PC-9 (cell line): ENCODE results near the gene PSRC1. TPM values are rescaled to one million over a fixed set of nuclear protein-coding genes. Genes with fewer than 3 reads are reported as not detected.

Source experiments
- BruUV-seq: library from RNA; stranded (reverse); fragments of 400-500 nt; replicated peaks from 2 replicates; lab custom pipeline; 2021; lab: Mats Ljungman, UMichigan
- CTCF ChIA-PET: fragments of 300-600 bp; sonication (Branson Sonifier 250); formaldehyde crosslinking; loops from one replicate; lab custom pipeline; 2022; ENCODE audit warnings: antibody characterized with exemption; lab: Charles Lee
- POLR2A ChIA-PET: fragments of 300-600 bp; sonication (Branson Sonifier 250); formaldehyde crosslinking; loops from one replicate; lab custom pipeline; 2022; ENCODE audit warnings: antibody characterized with exemption; ENCODE audit not compliant: unreplicated experiment; lab: Charles Lee
- DNase-seq, 2 experiments: peaks; one replicate each; pipeline versions ENCODE4 v3.0.0 to v3.0.0-alpha.2; 2015 to 2022; ENCODE audit warnings: mixed read lengths in 1 of 2
- H2AFZ ChIP-seq: fragments of 200-600 bp; sonication (generic); 2 replicates; pipeline ENCODE4 v1.8.1; 2017; ENCODE audit warnings: antibody characterized with exemption
- H3F3A ChIP-seq: fragments of 200-600 bp; sonication (generic); 2 replicates; pipeline ENCODE4 v1.8.1; 2017; ENCODE audit warnings: antibody characterized with exemption, mild to moderate bottlenecking, low read depth; ENCODE audit not compliant: insufficient read depth
- H3K27ac ChIP-seq: fragments of 200-600 bp; sonication (generic); 2 replicates; pipeline ENCODE4 v1.6.1; 2016; ENCODE audit warnings: mixed run types
- H3K27me3 ChIP-seq: fragments of 200-600 bp; sonication (generic); 2 replicates; pipeline ENCODE4 v1.6.1; 2016; ENCODE audit warnings: low read depth, mixed run types; ENCODE audit not compliant: insufficient read depth
- H3K36me3 ChIP-seq: fragments of 200-600 bp; sonication (generic); 2 replicates; pipeline ENCODE4 v1.6.1; 2016; ENCODE audit warnings: low read depth, mixed run types
- H3K4me1 ChIP-seq: fragments of 200-600 bp; sonication (generic); replicated peaks from 2 replicates; pipeline ENCODE4 v1.6.1; 2016; ENCODE audit warnings: mixed run types; ENCODE audit not compliant: insufficient read depth
- H3K4me2 ChIP-seq: fragments of 200-600 bp; sonication (generic); 2 replicates; pipeline ENCODE4 v1.6.1; 2017; ENCODE audit warnings: mixed run types
- H3K4me3 ChIP-seq: fragments of 200-600 bp; sonication (generic); 2 replicates; pipeline ENCODE4 v1.6.1; 2016; ENCODE audit warnings: mixed run types
- H3K79me2 ChIP-seq: fragments of 200-600 bp; sonication (generic); 2 replicates; pipeline ENCODE4 v1.6.1; 2017; ENCODE audit warnings: low read depth, mixed run types
- H3K9me2 ChIP-seq: fragments of 200-600 bp; sonication (generic); 2 replicates; pipeline ENCODE4 v1.8.1; 2017; ENCODE audit warnings: mild to moderate bottlenecking; ENCODE audit not compliant: insufficient read depth
- H3K9me3 ChIP-seq: fragments of 200-600 bp; sonication (generic); 2 replicates; pipeline ENCODE4 v1.8.1; 2016; ENCODE audit warnings: low read depth; ENCODE audit not compliant: insufficient read depth
- H4K20me1 ChIP-seq: fragments of 200-600 bp; sonication (generic); 2 replicates; pipeline ENCODE4 v1.8.1; 2017; ENCODE audit not compliant: insufficient read depth
- CTCF ChIP-seq: fragments of 200-600 bp; sonication (generic); conservative IDR thresholded peaks from 2 replicates; pipeline ENCODE4 v1.6.1; 2017; ENCODE audit warnings: mixed run types, antibody characterized with exemption, mild to moderate bottlenecking, moderate library complexity
- EZH2 ChIP-seq: fragments of 200-600 bp; sonication (generic); IDR thresholded peaks from 2 replicates; pipeline ENCODE4 v1.8.0; 2017; ENCODE audit warnings: antibody characterized with exemption, low read depth
- intact Hi-C: fragments of 100-400 bp; cut with micrococcal nuclease; formaldehyde crosslinking; loops from one replicate; pipeline ENCODE4 v1.10.0; 2022; ENCODE audit not compliant: unreplicated experiment
- total RNA-seq: library from RNA; stranded (reverse); gene quantifications from 2 replicates; pipeline ENCODE4 v1.2.3, GENCODE V29; 2021

Gene PSRC1
- total RNA-seq, 1 experiment from 2014 or later = 26.4 TPM

- Histone ChIP-seq H3K4me1 (peaks cover 23% of the 10 kb centered on the region), H3K4me3 (peak overlapping the region; percentile 76), H3K79me2 (peaks cover 35% of the 10 kb centered on the region), H3K4me2 (peak overlapping the region; percentile 89), H3K27ac (peak overlapping the region; percentile 70), H4K20me1 (no peaks in the 10 kb centered on the region), H3F3A (peaks cover 26% of the 10 kb centered on the region), H3K9me2 (no peaks in the 10 kb centered on the region), H3K36me3 (0 out of 2 replicates have a peak, but pooled peaks cover 8% of the 10 kb centered on the region), H3K9me3 (no peaks in the 10 kb centered on the region), H3K27me3 (no peaks in the 10 kb centered on the region), H2AFZ (peak overlapping the region; percentile 86)
- ChIA-PET POLR2A (no interaction called here), CTCF (interaction anchor here (1.2 kb wide), 1 partner anchor 114 kb away, joined by 4 read pairs; the partner anchor contains the start of gene SORT1)
- TF ChIP-seq EZH2 (no peak), CTCF (0 out of 2 replicates have a peak, but pooled peaks have one; percentile 8)
- intact Hi-C loops = loop anchor here (1.0 kb wide), 1 partner anchor 114 kb away; no protein-coding TSS in a partner anchor
- no peak for DNase-seq
- BruUV-seq = no TSS peak
Observed at GRCh38 chr1:109283748-109284600, 1.0 kb upstream of the PSRC1 start.

- Histone ChIP-seq H2AFZ (peak overlapping the region; percentile 86), H3K27me3 (no peaks in the 10 kb centered on the region), H3K36me3 (0 out of 2 replicates have a peak, but pooled peaks cover 8% of the 10 kb centered on the region), H3K4me1 (peaks cover 31% of the 10 kb centered on the region), H3K27ac (no peak overlapping the region), H3K4me3 (peak overlapping the region; percentile 76), H3K9me3 (no peaks in the 10 kb centered on the region), H3K4me2 (peak overlapping the region; percentile 89), H4K20me1 (no peaks in the 10 kb centered on the region), H3K79me2 (peaks cover 47% of the 10 kb centered on the region), H3K9me2 (no peaks in the 10 kb centered on the region), H3F3A (peaks cover 40% of the 10 kb centered on the region)
- ChIA-PET CTCF (interaction anchor here (1.2 kb wide), 1 partner anchor 115 kb away, joined by 4 read pairs; the partner anchor contains the start of gene SORT1), POLR2A (interaction anchor here (0.6 kb wide), 1 partner anchor 100 kb away, joined by 10 read pairs; no protein-coding TSS in a partner anchor)
- TF ChIP-seq EZH2 = no peak
- no TSS peak for BruUV-seq
- intact Hi-C loops = no loop called here
- no peak for DNase-seq
Observed at GRCh38 chr1:109282497-109282951, 421 bp downstream of the PSRC1 start.

GRCh38 chr1:109281680-109282496, 1.1 kb downstream of the PSRC1 start:
- Histone ChIP-seq H3K79me2 (peaks cover 52% of the 10 kb centered on the region), H3K4me2 (peak overlapping the region; percentile 89), H3K9me3 (no peaks in the 10 kb centered on the region), H3K4me1 (peaks cover 37% of the 10 kb centered on the region), H3F3A (peaks cover 47% of the 10 kb centered on the region), H3K27ac (no peak overlapping the region), H3K36me3 (0 out of 2 replicates have a peak, but pooled peaks cover 8% of the 10 kb centered on the region), H2AFZ (peak overlapping the region; percentile 86), H3K4me3 (peak overlapping the region; percentile 76), H3K27me3 (no peaks in the 10 kb centered on the region), H4K20me1 (no peaks in the 10 kb centered on the region), H3K9me2 (no peaks in the 10 kb centered on the region)
- TF ChIP-seq EZH2 (no peak), CTCF (no peak)
- TSS peak; percentile 60 for BruUV-seq
- ChIA-PET POLR2A (interaction anchor here (0.6 kb wide), 1 partner anchor 101 kb away, joined by 10 read pairs; no protein-coding TSS in a partner anchor), CTCF (no interaction called here)
- DNase-seq = no peak
- intact Hi-C loops = no loop called here
